Activated naive CD4-positive, alpha-beta T cell treated with Interleukin-2 at 50 U/mL for 16 hours (primary cell): ENCODE measurements around the gene LPAR6.
"Not testable (repeated sequence)": the region's sequence is repeated elsewhere in the genome, so short reads cannot be mapped to it uniquely, and the experiment has no call there.

ENCODE experiments used
- DNase-seq: peaks from one replicate; pipeline ENCODE4 v3.0.0-alpha.2; 2020

The LPAR6 gene

DNA sequence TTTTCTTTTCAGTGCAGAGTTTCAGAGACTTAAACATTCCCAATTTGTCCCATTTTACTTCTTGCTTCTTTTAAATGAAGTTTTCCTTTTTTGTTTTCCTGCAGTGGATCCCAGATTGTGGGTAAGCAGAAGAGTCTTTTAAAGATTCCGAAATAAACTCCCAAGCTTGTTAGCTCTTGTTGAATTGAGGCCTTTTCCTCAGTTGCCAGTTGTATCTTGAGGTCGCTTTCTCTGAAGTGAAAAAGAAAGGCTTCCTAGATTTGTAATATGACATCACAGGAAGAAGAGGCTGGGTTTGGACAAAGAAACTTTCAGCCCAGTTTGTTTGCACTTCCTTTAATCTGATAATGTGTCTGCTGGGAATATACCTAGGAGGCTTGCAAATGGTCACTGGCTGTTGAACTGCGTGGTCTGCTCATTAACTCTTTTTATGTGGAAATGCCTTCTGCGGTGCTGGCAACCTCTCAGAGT lies at the start of gene LPAR6:
TSS of gene LPAR6 (minus strand) at position 233 of the 471 bp plus-strand sequence. CDS start 690 bp downstream, outside the sequence.
- DNase-seq = no peak

GRCh38 chr13:48457578-48458242 lies 44.8 kb upstream of the LPAR6 start:
- DNase-seq = no peak

- no peak for DNase-seq
Observed at GRCh38 chr13:48456546-48456945, 43.6 kb upstream of the LPAR6 start.

GRCh38 chr13:48451196-48451595 lies 38.3 kb upstream of the LPAR6 start:
- not testable (repeated sequence) for DNase-seq

DNA sequence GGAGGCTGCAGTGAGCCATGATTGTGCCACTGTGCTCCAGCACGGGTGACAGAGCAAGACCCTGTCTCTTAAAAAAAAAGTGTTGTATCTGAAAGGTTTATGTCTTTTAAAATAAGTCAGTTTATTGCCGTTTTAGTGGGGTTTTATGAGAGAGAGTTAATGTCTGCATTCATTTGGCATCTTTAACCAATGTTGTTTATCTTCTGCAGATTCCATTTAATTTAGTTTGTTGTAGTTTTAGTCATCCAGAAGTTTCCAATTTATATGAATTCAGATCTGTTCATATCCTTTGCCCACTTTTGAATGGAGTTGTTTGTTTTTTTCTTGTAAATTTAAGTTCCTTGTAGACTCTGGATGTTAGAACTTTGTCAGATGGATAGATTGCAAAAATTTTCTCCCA lies 36.7 kb upstream of the LPAR6 start:
- no peak for DNase-seq

- no peak for DNase-seq
Observed at GRCh38 chr13:48448959-48449614, 36.2 kb upstream of the LPAR6 start.

DNA sequence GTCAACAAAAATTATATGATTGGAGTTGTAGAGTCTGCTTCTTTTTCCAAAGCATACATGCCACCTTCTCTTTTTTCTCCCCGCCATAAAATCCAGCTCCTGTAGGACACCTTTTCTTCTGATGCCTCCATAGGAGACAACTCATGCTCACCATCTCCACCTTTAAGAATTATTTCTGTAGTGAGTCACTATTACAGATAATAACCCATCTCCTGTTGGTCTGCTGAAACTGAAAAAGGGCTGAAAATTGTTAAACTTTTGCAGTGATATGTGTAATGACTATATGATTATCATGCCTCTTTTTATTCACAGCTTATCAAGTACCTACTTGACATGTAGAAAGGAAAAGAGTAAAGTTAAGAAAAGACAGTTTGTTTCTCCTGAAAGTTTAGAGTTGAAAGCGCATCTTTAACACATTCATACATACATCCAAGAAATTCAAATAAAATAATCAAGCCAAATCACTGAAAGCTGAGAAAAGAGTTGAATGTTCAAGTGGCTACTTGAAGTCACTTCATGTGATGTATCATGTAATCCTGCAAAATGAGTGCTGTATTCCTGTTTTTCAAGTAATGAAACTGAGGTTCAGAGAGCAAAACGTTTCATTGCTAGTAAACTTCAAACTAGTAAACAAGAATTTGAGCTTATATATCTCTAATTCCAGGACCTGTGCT lies 35.5 kb upstream of the LPAR6 start:
- no peak for DNase-seq

DNA sequence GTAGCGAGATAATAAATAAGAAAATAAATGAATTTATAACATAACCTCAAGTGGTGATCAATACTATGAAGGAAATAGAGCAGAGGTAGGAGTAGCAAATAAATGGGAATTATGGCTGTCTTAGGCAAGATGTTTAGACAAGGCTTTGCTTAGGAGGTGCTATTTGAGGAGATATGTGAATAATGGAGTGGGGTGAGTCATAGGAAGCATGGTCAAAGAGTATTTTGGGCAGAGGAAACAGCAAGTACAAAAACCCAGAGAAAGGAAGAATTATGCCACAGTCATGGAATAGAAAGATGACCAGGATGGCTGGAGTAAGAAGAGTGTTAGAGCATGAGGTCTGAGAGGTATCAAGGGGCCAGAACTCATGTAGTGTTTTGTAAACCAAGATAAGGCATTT lies 33.6 kb upstream of the LPAR6 start:
- no peak for DNase-seq

DNA sequence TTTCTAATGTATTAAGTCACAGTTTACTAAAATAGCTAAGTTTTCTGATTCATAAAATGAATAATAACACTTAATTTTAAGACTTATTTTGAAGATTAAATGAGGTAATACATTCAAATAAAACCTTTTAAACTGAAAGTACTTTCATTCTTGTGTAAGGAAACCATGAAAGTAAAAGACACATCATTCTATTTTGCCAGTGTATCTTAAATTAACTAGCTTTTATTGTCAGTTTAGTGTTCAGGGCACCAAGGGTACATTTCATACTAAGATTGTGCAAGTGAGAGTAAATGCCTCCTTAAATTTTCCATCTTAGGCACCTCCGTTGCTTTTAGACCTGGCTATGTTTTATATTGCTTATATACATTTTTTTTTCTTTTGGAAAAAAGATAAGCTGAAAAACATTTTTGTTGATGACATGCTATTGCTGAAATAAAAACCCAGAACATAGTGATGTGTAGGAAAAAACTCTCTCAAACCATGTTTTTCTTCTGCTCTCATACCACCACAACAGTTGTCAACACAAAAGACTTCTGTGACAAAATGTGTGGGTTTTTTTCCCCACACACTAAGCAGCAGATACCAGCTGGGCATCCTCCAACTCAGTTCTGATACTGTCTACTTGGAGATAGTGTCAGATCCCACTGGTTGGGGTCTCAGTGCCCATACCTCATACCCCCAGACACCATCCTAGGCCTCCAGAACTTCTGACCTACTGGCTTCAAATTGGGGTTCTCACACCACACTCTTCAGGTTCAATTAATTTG lies 30.7 kb upstream of the LPAR6 start:
- DNase-seq = no peak

GRCh38 chr13:48437371-48437770 lies 24.5 kb upstream of the LPAR6 start:
- DNase-seq = no peak

DNA sequence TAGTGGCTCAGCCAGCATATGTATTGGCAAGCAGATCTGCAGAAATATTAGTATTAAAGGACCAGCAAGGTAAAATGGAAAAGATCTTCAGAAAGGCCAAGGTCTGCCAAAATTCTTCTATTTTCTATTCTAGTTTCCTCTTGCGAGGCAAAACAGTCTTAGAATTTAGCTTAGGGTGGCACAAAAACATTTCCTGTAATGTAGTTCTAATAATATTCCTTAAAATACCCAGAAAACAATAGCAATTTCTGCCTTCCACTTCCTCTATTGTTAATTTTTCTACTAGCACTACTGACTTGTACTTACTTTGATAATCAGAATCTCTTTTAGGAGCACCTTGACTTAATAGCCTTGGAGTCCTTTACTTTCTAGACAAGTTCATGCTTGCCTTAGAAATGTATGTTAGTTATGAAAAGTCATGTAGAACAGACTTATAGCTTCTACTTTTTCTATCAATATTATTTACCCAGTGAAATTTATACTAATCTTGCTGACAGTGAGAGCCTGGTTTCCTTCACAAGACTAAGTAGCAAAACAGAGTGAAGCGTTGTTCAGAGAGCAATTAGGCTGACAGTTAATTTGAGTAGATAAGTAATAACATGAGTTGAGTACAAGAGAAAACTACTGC lies 23.9 kb upstream of the LPAR6 start:
- DNase-seq = no peak

DNA sequence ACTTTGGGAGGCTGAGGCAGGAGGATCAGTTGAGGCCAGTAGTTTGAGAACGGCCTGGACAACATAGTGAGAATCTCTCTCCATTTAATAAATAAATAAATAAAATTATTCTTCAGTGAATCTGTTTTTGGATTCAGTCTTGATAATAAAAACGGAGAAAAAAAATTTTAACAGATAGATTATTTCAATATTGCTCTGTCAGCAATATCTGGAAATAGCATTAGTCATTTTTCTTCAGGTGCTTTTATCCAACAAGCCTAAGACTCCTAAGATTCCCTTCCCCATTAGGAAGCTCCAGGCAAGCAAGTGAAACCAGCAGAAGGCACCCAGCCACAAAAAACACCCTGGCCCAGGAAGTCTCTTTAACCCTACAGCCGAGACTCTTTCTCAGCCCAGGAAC lies 21.3 kb upstream of the LPAR6 start:
- DNase-seq = no peak

- no peak for DNase-seq
Observed at GRCh38 chr13:48431987-48432615, 19.2 kb upstream of the LPAR6 start.

DNA sequence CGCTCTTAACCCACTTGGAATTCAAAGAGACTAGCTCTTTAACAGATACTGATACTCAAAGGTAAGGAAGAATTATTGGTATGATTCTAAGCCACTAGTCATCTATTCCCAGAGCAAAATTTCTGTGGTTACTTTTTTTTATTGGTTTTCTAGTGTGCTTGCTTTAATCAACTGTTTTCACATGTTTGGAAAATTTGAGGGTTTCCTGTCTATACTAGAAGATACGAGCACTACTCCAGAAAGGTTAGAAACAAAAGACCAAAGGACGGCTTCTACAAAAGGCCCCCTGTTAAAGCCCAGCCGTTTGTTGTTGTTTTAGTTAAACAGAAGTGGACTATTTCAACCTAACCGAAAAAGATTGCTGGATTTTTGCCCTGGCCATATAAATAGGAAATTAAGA lies 18.5 kb upstream of the LPAR6 start:
- DNase-seq = no peak

DNA sequence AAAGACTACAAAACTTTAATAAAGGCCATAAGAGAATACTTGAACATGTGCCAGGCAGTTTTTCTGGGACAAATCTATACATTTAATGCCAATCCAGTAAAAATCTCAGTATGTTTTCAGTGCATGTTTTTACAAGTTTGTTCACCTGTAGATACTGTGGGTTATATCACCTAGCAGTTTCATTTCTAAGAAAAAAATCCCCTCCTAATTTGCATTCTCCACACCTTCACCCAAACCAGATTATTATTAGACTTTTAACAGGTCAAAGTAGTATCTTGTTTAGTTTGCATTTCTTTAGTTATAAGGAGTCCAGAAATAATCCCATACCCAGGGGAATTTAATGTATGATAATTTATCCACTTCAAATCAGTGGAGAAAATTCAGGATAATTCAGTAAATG lies 17.0 kb upstream of the LPAR6 start:
- DNase-seq = no peak

DNA sequence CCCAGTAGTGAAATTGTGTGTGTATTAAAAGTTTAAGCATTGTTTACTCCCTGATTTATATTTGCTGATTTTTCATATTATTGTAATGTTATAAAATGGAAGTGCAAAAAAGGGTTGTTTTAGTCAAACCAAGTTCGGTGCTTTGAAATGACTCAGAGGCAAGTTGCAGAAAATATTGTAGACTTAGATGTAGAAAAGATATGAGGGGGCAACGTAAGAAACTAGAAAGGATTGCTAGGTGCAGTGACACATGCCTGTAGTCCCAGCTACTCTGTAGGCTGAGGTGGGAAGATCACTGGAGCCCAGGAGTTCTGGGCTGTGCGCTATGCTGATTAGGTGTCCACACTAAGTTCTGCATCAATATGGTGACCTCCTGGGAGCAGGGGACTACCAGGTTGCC lies 16.1 kb upstream of the LPAR6 start:
- DNase-seq = no peak

GRCh38 chr13:48426755-48427298 lies 13.9 kb upstream of the LPAR6 start:
- DNase-seq = not testable (repeated sequence)

DNA sequence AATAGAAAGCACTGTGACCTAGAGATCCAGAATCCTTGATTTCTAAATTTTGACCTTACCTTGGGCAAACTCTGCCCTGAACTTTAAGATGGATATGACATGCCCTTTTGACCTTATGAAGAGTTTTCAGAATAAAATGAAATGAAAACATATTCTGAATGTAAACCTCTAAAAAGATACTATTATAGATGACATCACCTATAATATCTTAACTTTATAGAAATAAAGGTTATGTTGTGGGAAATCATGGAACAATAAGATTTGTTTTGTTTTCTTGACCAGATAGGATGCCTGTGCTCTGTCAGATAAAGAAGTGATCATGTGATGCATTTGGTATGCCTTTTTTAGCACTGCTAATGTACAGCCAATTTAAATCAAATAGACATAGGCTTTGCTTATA lies 13.1 kb upstream of the LPAR6 start:
- no peak for DNase-seq

- DNase-seq = no peak
Observed at GRCh38 chr13:48424212-48424611, 11.3 kb upstream of the LPAR6 start.

DNA sequence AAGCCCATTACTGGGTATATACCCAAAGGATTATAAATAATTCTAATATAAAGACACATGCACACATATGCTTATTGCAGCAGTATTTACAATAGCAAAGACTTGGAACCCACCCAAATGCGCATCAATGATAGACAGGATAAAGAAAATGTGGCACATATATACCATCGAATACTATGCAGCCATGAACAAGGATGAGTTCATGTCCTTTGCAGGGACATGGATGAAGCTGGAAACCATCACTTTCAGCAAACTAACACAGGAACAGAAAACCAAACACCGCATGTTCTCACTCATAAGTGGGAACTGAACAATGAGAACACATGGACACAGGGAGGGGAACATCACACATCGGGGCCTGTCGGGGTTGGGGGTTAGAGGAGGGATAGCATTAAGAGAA lies 9.1 kb upstream of the LPAR6 start:
- DNase-seq = not testable (repeated sequence)

- no peak for DNase-seq
Observed at GRCh38 chr13:48415516-48415915, 2.6 kb upstream of the LPAR6 start.

DNA sequence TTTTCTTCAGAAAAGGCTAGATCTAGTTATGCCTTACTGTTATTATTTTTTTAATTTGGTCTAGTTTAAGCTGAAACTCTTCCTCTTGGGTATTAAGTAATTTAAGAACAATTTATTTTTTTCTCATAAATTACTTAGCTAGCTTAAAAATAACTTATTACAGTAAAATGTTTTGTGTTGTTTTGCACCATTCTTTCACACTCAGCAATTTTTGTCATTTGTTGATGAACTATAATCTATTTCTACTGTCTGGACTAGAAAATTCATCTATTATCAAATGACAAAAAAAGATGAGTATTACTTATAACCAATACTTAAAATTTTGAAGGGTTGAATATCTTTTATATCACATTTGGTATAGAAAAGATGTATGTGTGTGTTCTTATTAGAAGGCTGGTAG lies 1.6 kb upstream of the LPAR6 start:
- no peak for DNase-seq
